Epithelial cell of proximal tubule (primary cell): ENCODE measurements around the gene CHST15. TPM values are rescaled to one million over a fixed set of nuclear protein-coding genes. Genes with fewer than 3 reads are reported as not detected.

Experiments
- DNase-seq: peaks from one replicate; pipeline ENCODE4 v3.0.0-alpha.2; 2011; ENCODE audit warnings: low read depth
- H3K4me3 ChIP-seq: 2 replicates; pipeline ENCODE4 v1.5.1; 2011; ENCODE audit warnings: low read depth, mild to moderate bottlenecking, low read length
- CTCF ChIP-seq: conservative IDR thresholded peaks from 2 replicates; pipeline ENCODE4 v1.5.1; 2012; ENCODE audit warnings: low read depth, mild to moderate bottlenecking, low read length
- total RNA-seq: library from RNA; depleted of rRNA; stranded (reverse); fragments of >200 nt; gene quantifications from 2 replicates; pipeline ENCODE4 v1.2.3, GENCODE V29; 2015

The CHST15 gene
- total RNA-seq, 1 donor from 2014 or later, result 20.6 TPM

DNA sequence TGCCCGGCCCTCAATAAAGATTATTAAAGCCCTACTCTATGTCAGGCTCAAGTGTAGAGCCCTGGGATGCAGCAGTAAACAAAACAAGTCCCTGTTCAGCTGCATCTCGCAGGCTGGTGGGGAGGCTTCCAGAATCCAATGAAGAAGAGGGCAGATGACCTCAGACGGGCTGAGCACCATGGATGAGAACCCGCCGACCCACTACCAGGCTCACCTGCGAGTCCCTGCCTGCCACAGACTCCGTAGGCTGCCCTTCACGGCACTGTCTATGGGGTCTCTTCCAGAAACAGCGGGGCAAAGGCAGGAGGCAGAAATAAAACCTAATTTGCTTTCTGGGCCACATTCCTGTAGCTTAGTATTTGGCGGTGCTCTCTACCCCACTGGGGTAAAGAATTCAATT is 22.7 kb downstream of the CHST15 start:
- no peak for TF ChIP-seq CTCF
- no peak for DNase-seq
- no peak overlapping the region for H3K4me3 ChIP-seq

DNA sequence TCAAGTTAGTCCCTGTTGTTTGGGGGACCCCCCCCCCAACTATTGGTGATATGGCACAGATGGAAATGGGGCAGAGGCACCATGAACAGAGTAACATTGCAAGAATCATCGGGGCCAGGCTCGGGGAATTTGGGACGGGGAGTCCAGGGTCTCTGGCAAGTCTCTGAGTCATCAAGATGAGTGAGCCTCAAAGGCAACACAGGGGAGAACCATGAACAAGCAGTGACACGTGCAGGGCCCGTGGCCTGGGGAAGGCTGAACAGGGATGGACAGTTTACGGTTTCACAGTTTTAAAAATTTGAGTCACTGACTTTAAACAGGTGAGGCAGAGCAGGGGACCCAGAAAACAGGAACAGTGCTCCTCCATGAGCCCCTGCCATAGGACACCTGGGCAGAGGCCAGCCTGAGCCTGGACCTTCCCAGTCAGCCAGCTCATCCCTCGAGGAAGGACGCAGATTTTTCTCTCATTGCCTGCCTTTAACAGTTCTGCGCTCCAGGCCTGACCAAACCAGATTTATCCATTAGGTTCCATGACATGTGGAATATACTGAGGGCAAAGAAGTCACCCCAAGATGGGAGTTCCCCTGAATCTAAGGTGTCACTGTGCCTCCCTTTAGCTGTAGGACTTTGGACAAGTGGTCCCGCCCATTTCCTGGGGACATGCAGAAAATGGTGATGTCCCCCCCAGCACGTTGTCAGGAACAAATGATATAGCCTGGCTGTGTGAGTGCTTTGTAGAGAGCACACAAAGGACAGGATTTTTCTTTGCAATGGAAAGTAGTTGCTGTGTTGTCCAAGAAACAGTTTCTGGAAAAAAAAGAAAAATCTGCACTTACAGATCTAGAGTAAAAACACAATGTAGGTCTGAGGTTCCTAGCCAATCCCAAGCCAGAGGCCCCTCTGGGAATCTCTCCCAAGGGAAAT is 23.8 kb downstream of the CHST15 start:
- no peak for DNase-seq
- no peak overlapping the region for H3K4me3 ChIP-seq
- no peak for TF ChIP-seq CTCF

- no peak overlapping the region for H3K4me3 ChIP-seq
- TF ChIP-seq CTCF, result no peak
- DNase-seq, result no peak
Observed at GRCh38 chr10:124068929-124069328, 24.5 kb downstream of the CHST15 start.

- no peak for TF ChIP-seq CTCF
- DNase-seq, result no peak
- H3K4me3 ChIP-seq, result no peak overlapping the region
Observed at GRCh38 chr10:124067825-124068400, 25.5 kb downstream of the CHST15 start.

GRCh38 chr10:124066781-124067714 is 26.4 kb downstream of the CHST15 start:
- TF ChIP-seq CTCF, result no peak
- DNase-seq, result no peak
- no peak overlapping the region for H3K4me3 ChIP-seq

DNA sequence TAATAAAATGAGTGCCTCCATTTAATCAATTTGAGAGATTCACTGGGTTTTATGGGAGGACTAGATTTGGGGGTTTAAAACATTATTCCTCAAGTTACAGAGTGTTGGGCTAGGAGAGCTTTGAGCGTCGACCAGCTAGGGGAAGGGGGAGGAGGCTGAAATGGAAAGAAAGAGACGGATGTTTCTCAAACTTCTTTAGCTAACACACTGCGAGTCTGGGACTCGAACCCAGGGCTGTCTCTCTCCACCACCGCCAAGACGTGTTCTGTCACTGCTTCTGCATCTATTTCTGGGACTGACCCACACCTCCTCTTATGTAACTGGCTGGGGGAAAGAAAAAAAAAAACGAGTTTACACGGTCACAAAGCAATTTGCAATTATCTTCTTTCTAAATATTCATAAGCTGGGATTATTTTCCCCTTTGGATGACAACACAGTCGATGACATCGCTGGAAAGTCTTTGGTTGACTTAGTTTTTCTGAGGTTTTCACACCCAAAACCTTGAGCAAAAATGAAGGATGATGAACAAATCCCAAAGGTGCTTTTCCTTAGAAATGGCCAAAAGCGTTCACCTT is 27.2 kb downstream of the CHST15 start:
- DNase-seq, result no peak
- no peak for TF ChIP-seq CTCF
- H3K4me3 ChIP-seq, result no peak overlapping the region
